Measurements from ENCODE around the gene EP400. TPM values are rescaled to one million over a fixed set of nuclear protein-coding genes. Genes with fewer than 3 reads are reported as not detected.

The EP400 gene
- total RNA-seq, 2 donors from 2014 or later: 51.7 to 52.3 TPM

DNA sequence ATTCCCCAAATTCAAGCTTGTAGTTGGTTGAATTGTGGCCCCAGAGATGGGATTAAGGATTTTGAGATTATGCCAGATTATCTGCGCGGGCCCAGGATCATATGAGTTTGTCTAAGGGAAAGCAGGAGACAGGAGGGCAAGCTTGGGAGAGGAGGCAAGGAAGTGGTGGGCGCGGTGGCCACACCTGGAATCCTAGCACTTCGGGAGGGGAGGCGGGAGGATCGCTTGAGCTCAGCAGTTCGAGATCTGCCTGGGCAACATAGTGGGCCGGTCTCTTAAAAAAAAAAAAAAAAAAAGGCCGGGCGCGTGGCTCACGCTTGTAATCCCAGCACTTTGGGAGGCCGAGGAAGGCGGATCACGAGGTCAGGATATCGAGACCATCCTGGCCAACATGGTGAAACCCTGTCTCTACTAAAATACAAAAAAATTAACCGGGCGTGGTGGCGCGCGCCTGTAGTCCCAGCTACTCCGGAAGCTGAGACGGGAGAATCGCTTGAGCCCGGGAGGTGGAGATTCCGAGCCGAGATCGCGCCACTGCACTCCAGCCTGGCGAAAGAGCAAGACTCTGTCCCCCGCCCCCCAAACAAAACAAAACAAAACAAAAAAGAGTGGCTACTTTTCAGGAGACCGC, 21.5 kb upstream of the EP400 start:
- H3K27ac Mint-ChIP-seq: peak overlapping the region; percentile 84
- peak overlapping the region; percentile 96 to 100 for H3K4me3 Mint-ChIP-seq
- no peaks in the 10 kb centered on the region for H3K27me3 Mint-ChIP-seq (ENCODE audit: low read depth)
- H3K4me1 Mint-ChIP-seq (ENCODE audit: low read depth): peaks cover 33% of the 10 kb centered on the region
- no peaks in the 10 kb centered on the region for H3K9me3 Mint-ChIP-seq
- DNase-seq (no peak), ATAC-seq (replicated peaks in 1 of 2) (peak; percentile 2 to 6)
- peaks cover 7 to 13% of the 10 kb centered on the region in 2 donors for H3K36me3 Mint-ChIP-seq (ENCODE audit: insufficient read depth in 2 of 2)

DNA sequence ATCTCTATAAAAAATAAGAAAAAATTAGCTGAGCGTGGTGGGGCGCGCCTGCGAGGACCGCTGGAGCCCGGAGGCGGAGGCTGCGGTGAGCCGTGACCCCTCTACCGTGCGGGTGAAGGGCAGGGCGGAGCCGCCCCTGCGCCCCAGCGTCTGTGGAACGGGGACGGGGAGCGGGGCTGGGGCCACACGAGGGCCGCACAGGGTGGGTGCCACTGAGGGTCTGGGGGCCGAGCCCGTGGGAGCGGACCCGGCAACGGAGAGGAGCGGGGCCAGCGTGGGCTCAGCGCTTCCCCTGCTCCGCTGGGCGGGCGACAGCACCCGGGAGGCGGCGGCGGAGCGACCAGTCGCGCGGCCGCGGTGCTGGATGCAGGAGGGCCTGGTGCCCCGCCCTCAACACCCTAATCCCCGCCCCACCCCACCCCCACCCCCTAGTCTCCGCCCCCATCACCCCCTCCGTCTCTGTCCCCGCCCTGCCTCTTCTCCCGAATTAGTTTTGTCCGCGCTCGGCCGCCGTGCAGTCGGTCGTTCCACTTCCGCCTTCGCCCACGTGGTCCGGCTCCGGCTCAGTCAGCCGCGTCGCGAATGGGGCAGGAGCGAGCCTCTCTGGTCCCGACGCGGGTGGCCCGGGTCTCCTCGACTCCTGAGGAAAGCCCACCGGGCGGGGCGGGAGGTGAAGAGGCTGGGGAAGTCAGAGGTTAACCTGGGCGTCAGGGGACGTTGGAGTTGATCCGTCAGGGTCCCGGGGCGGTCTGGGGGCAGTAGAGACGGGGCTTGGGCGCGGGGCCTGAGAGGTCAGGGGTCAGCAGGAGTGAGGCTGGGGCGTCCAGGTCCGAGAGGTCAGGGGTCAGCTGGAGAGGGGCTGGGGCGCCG, 20.8 kb upstream of the EP400 start, which contains the start of gene PUS1:
Gene PUS1, plus strand, starts transcription at position 566 of the 870 bp plus-strand sequence. CDS start 447 bp downstream, outside the sequence.
- H3K9me3 Mint-ChIP-seq: no peaks in the 10 kb centered on the region
- peaks cover 39% of the 10 kb centered on the region for H3K4me1 Mint-ChIP-seq (ENCODE audit: low read depth)
- H3K27me3 Mint-ChIP-seq (ENCODE audit: low read depth): no peaks in the 10 kb centered on the region
- DNase-seq: peak; percentile 93 to 95
- peak; percentile 87 to 90 for ATAC-seq (replicated peaks in 1 of 2)
- peak within 1 kb of the TSS; percentile 96 to 100 for H3K4me3 Mint-ChIP-seq
- peak within 1 kb of the TSS; percentile 95 for H3K27ac Mint-ChIP-seq
- peaks cover 12 to 20% of the 10 kb centered on the region in 2 donors for H3K36me3 Mint-ChIP-seq (ENCODE audit: insufficient read depth in 2 of 2)

DNA sequence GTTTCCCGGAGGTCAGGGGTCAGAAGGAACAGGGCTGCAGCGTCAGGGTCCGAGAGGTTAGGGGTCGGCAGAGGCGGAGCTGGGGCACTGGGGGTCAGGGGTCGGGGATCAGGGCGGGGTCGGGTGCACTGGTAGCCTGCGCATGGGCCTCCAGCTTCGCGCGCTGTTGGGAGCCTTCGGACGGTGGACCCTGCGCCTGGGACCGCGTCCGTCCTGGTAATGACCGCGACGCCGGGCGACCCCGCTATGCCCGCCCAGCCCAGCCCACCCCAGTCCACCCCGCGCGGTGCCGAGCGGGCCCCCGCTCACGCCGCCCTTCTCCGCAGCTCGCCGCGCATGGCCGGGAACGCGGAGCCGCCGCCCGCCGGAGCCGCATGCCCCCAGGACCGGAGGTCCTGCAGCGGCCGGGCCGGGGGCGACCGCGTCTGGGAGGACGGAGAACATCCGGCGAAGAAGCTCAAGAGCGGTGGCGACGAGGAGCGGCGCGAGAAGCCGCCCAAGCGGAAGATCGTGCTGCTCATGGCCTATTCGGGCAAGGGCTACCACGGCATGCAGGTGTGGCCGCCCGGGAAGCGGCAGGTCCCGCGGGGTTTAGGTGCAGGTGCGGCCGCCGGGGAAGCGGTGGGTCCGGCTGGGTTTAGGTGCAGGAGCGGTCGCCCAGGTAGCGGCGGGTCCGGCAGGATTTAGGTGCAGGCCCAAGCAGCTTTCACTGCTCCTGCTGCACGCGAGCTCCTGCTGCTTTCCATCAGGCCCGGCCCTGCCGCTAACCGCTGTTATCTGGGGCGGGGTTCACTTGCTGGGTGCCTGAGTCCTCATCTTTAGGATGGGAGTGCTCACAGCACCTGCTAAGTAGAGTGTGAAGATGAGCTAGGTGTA, 19.9 kb upstream of the EP400 start:
- H3K36me3 Mint-ChIP-seq (ENCODE audit: insufficient read depth in 2 of 2): peaks cover 13 to 20% of the 10 kb centered on the region in 2 donors
- no peaks in the 10 kb centered on the region for H3K9me3 Mint-ChIP-seq
- H3K27me3 Mint-ChIP-seq (ENCODE audit: low read depth): no peaks in the 10 kb centered on the region
- peak overlapping the region; percentile 96 to 100 for H3K4me3 Mint-ChIP-seq
- ATAC-seq (replicated peaks in 1 of 2) (peak; percentile 6 to 20), DNase-seq (peak; percentile 34 to 42)
- H3K4me1 Mint-ChIP-seq (ENCODE audit: low read depth): peaks cover 39% of the 10 kb centered on the region
- H3K27ac Mint-ChIP-seq: peak overlapping the region; percentile 95

DNA sequence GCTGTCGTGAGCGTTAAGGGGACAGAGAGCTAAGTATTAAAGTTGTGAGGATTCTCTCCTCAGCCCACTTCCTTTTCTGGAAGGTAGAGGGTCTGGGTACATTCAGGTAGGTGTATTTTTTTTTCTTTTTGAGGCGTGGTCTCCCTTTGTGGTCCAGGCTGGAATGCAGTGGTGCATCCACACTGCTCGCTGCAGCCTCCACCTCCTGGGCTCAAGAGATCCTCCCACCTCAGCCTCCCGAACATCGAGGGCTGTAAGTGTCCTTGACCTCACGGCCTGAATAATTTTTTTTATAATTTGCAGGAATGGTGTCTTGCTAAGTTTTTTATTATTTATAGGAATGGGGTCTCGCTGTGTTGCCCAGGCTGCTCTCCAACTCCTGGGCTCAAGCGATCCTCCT, 19.2 kb upstream of the EP400 start:
- H3K27ac Mint-ChIP-seq: peak overlapping the region; percentile 36
- ATAC-seq (replicated peaks in 1 of 2) (no peak), DNase-seq (no peak)
- H3K36me3 Mint-ChIP-seq (ENCODE audit: insufficient read depth in 2 of 2): peaks cover 13 to 20% of the 10 kb centered on the region in 2 donors
- H3K27me3 Mint-ChIP-seq (ENCODE audit: low read depth): no peaks in the 10 kb centered on the region
- H3K9me3 Mint-ChIP-seq: no peaks in the 10 kb centered on the region
- peak overlapping the region; percentile 93 to 100 for H3K4me3 Mint-ChIP-seq
- peaks cover 39% of the 10 kb centered on the region for H3K4me1 Mint-ChIP-seq (ENCODE audit: low read depth)

DNA sequence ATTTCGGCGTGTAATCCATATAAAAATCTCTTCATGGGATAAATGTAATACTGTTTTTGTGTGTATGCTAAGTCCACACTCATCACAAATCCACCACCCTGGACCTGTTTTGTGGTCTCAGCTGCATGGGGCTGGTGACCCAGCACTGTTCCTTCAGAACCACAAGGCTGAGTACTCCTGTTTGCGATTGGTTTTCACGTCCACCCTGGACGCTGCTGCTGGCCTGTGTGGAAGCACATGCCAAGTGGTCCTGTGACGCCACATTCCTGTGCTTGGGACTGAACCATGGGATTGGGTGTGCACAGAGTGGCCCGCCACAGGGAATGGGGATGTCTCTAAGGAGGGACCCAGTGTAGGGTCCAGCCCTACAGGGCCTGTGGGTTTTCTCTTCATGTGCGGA, 16.4 kb upstream of the EP400 start:
- H3K27ac Mint-ChIP-seq: peak overlapping the region; percentile 1

DNA sequence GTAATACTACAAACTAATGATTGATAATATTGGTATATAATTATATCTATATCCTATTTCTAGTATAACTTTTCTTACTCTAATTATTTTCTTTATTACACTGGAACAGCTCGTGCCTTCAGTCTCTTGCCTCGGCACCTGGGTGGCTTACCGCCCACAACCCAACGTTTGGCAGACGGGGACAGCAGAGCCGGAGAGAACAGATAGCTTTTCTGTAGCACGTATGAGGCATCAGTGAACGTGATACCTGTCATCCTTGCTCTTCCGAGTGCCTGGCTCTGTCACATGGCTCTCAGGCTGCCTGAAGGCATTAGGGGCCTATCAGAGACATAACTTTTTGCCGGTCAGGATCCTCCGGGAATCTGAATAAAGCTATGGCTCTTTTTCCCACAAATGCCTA, 15.2 kb upstream of the EP400 start:
- H3K27ac Mint-ChIP-seq: no peak overlapping the region
- no peaks in the 10 kb centered on the region for H3K27me3 Mint-ChIP-seq (ENCODE audit: low read depth)
- DNase-seq (no peak), ATAC-seq (replicated peaks in 1 of 2) (no peak)
- peaks cover 29% of the 10 kb centered on the region for H3K4me1 Mint-ChIP-seq (ENCODE audit: low read depth)
- H3K9me3 Mint-ChIP-seq: no peaks in the 10 kb centered on the region
- peaks cover 13 to 22% of the 10 kb centered on the region in 2 donors for H3K36me3 Mint-ChIP-seq (ENCODE audit: insufficient read depth in 2 of 2)
- no peak overlapping the region for H3K4me3 Mint-ChIP-seq

More for the DNA sequence above, 16.4 kb upstream of the EP400 start:
- H3K27me3 Mint-ChIP-seq (ENCODE audit: low read depth): no peaks in the 10 kb centered on the region
- no peak for ATAC-seq (replicated peaks in 1 of 2)
- peaks cover 15 to 23% of the 10 kb centered on the region in 2 donors for H3K36me3 Mint-ChIP-seq (ENCODE audit: insufficient read depth in 2 of 2)
- H3K9me3 Mint-ChIP-seq: no peaks in the 10 kb centered on the region
- no peak for DNase-seq
- peaks cover 31% of the 10 kb centered on the region for H3K4me1 Mint-ChIP-seq (ENCODE audit: low read depth)
- H3K4me3 Mint-ChIP-seq: no peak overlapping the region

DNA sequence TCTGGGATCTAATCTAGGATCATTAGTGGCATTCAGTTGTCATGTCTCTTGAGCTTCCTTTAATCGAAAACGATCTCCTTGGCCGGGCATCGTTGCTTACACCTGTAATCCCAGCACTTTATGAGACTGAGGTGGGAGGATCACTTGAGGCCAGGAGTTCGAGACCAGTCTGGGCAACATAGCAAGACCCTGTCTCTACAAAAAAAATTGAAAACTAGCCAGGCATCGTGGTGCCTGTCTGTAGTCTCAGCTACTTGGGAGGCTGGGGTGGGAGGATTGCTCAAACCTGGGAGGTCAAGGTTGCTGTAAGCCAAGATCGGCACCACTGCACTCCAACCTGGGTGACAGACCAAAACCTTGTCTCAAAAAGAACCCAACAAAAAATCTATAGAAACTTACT, 11.7 kb upstream of the EP400 start:
- Mint-ChIP-seq H3K9me3 (no peaks in the 10 kb centered on the region), H3K27ac (no peak overlapping the region), H3K4me3 (no peak overlapping the region), H3K4me1 (ENCODE audit: low read depth) (peaks cover 6% of the 10 kb centered on the region), H3K36me3 (ENCODE audit: insufficient read depth in 2 of 2) (peaks cover 8 to 22% of the 10 kb centered on the region in 2 donors), H3K27me3 (ENCODE audit: low read depth) (no peaks in the 10 kb centered on the region)
- no peak for DNase-seq
- no peak for ATAC-seq (replicated peaks in 1 of 2)

DNA sequence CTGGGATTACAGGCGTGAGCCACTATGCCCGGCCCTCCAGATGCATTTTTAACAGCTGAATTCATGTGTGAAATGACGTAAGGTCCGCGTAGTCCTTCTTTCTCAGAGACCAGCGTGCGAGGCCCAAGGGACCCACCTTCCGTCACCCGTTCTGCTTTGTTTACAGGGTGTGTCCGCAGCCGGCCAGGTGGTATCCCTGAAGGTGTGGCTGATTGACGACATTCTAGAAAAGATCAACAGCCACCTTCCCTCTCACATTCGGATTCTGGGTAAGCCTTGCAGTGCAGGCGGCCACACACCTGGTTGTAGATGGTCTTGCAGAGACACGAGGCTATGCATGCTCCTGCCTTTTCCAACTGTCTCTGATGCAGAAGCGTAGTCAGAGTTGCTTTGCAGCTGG, 10.7 kb upstream of the EP400 start:
- peaks cover 2 to 19% of the 10 kb centered on the region in 2 donors for H3K36me3 Mint-ChIP-seq (ENCODE audit: insufficient read depth in 2 of 2)
- H3K4me3 Mint-ChIP-seq: no peak overlapping the region
- ATAC-seq (replicated peaks in 1 of 2) (no peak), DNase-seq (no peak)
- no peak overlapping the region for H3K27ac Mint-ChIP-seq
- H3K9me3 Mint-ChIP-seq: no peaks in the 10 kb centered on the region
- H3K4me1 Mint-ChIP-seq (ENCODE audit: low read depth): no peaks in the 10 kb centered on the region
- no peaks in the 10 kb centered on the region for H3K27me3 Mint-ChIP-seq (ENCODE audit: low read depth)

DNA sequence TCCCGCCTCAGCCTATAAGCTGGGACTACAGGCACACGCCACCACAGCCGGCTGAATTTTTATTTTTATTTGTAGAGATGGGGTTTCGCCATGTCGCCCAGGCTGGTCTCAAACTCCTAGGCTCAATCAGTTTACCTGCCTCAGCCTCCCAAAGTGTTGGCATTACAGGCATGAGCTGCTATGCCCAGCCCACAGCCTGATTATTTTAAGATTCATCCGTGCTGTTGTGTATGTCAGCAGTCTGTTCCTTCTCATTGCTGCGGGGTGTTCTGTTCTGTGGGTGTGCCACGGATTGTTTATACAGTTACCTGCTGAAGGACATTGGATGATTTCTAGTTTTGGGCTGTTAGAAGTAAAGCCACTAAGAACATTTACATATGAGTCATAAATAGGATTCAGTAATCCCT, 9.6 kb upstream of the EP400 start:
- DNase-seq (no peak), ATAC-seq (replicated peaks in 1 of 2) (no peak)
- peaks cover 2 to 19% of the 10 kb centered on the region in 2 donors for H3K36me3 Mint-ChIP-seq (ENCODE audit: insufficient read depth in 2 of 2)
- no peak overlapping the region for H3K4me3 Mint-ChIP-seq
- H3K27ac Mint-ChIP-seq: no peak overlapping the region
- H3K4me1 Mint-ChIP-seq (ENCODE audit: low read depth): no peaks in the 10 kb centered on the region
- no peaks in the 10 kb centered on the region for H3K27me3 Mint-ChIP-seq (ENCODE audit: low read depth)
- no peaks in the 10 kb centered on the region for H3K9me3 Mint-ChIP-seq

DNA sequence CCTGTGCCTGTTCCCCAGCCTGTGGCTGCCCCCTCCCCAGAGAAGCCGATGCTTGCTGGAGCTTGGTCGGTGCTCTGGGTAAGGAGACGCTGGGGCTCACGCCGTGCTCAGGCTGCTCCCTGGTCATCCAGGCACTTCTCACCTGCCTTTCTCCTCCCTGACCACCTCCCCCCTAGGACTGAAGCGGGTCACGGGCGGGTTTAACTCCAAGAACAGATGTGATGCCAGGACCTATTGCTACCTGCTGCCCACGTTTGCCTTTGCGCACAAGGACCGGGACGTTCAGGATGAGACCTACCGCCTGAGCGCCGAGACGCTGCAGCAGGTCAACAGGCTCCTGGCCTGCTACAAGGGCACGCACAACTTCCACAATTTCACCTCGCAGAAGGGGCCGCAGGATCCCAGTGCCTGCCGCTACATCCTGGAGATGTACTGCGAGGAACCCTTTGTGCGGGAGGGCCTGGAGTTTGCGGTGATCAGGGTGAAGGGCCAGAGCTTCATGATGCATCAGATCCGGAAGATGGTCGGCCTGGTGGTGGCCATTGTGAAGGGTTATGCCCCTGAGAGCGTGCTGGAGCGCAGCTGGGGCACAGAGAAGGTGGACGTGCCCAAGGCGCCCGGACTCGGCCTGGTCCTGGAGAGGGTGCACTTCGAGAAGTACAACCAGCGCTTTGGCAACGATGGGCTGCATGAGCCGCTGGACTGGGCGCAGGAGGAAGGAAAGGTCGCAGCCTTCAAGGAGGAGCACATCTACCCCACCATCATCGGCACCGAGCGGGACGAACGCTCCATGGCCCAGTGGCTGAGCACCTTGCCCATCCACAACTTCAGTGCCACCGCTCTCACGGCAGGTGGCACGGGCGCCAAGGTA, 8.4 kb upstream of the EP400 start:
- ATAC-seq (replicated peaks in 1 of 2) (no peak), DNase-seq (no peak)
- no peaks in the 10 kb centered on the region for H3K27me3 Mint-ChIP-seq (ENCODE audit: low read depth)
- H3K4me1 Mint-ChIP-seq (ENCODE audit: low read depth): no peaks in the 10 kb centered on the region
- H3K9me3 Mint-ChIP-seq: no peaks in the 10 kb centered on the region
- H3K27ac Mint-ChIP-seq: no peak overlapping the region
- H3K36me3 Mint-ChIP-seq (ENCODE audit: insufficient read depth in 2 of 2): peaks cover 2 to 19% of the 10 kb centered on the region in 2 donors
- H3K4me3 Mint-ChIP-seq: no peak overlapping the region

DNA sequence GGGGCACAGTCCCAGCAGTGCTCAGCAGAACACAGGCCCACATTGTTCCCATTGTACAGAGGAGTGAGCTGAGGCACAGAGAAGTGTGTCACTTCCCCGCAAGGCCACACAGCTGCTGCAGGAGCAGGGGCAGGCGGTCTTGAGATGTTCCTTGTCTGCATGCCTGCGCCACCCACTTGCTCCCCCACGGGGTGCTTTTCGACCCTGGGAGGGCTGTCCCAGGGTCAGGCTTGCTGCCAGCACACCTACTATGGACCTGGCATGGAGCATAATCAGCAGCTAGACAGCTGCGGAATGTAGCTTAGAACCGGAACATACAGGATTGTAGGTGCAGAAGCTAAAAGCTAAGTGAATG, 7.8 kb upstream of the EP400 start:
- Mint-ChIP-seq H3K4me1 (ENCODE audit: low read depth) (no peaks in the 10 kb centered on the region), H3K36me3 (ENCODE audit: insufficient read depth in 2 of 2) (peaks cover 2 to 19% of the 10 kb centered on the region in 2 donors), H3K9me3 (no peaks in the 10 kb centered on the region), H3K27me3 (ENCODE audit: low read depth) (no peaks in the 10 kb centered on the region), H3K4me3 (no peak overlapping the region), H3K27ac (no peak overlapping the region)
- no peak for ATAC-seq (replicated peaks in 1 of 2)
- no peak for DNase-seq

DNA sequence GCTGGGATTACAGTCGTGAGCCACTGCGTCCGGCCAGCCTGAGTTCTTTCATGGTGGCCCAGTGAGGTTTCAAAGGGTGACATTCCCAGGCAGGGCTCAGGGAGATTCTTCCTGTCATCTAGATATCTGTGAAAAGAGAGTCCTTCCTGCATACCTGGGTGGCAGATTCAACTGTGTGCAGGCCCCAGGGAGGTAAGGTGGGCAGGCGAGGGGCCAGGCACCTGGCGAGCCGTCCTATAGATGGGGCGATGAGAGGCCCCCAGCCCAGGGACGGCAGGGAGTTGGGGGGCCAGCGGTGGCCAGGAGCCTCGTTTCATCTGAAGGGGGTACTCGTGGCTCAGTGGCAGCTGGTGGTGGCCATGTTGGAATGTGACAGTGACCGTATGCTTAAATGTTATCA, 7.1 kb upstream of the EP400 start:
- Mint-ChIP-seq H3K27ac (no peak overlapping the region), H3K36me3 (ENCODE audit: insufficient read depth in 2 of 2) (peaks cover 2 to 17% of the 10 kb centered on the region in 2 donors), H3K4me3 (no peak overlapping the region), H3K27me3 (ENCODE audit: low read depth) (no peaks in the 10 kb centered on the region), H3K4me1 (ENCODE audit: low read depth) (peaks cover 3% of the 10 kb centered on the region), H3K9me3 (no peaks in the 10 kb centered on the region)
- DNase-seq (no peak), ATAC-seq (replicated peaks in 1 of 2) (no peak)
